Stomach (tissue), 9 donors: ENCODE measurements around the gene GDF9. TPM values are rescaled to one million over a fixed set of nuclear protein-coding genes. Genes with fewer than 3 reads are reported as not detected.

ENCODE experiments used
- DNase-seq, 2 donors: peaks; one replicate each; pipeline versions ENCODE4 v3.0.0 to v3.0.0-alpha.2; 2013 to 2019
- H3K27ac ChIP-seq, 5 donors: fragments of 200-600 bp in 4 of 5; sonication (generic) in 4 of 5; one replicate each; pipeline ENCODE4 v1.5.1; 2013 to 2019; ENCODE audit warnings: mild to moderate bottlenecking in 1 of 5, moderate library complexity in 1 of 5
- H3K27me3 ChIP-seq, 3 donors: fragments of 200-600 bp; sonication (generic); one replicate each; pipeline ENCODE4 v1.5.1; 2017 to 2019; ENCODE audit warnings: mixed run types in 1 of 3
- H3K36me3 ChIP-seq, 4 donors: fragments of 200-600 bp; sonication (generic); 1 replicate in 3 of 4; 2 replicates in 1 of 4; pipeline ENCODE4 v1.5.1; 2016 to 2019
- H3K4me1 ChIP-seq, 4 donors: fragments of 200-600 bp; sonication (generic); one replicate each; pipeline ENCODE4 v1.5.1; 2016 to 2019
- H3K4me3 ChIP-seq, 4 donors: fragments of 200-600 bp; sonication (generic) in 3 of 4; one replicate each; pipeline ENCODE4 v1.5.1; 2016 to 2019; ENCODE audit warnings: mild to moderate bottlenecking in 1 of 4
- H3K9me3 ChIP-seq, 4 donors: fragments of 200-600 bp; sonication (generic); one replicate each; pipeline ENCODE4 v1.5.1; 2016 to 2019
- EP300 ChIP-seq: sonication (generic); formaldehyde crosslinking; IDR thresholded peaks from one replicate; pipeline ENCODE4 v1.6.1; 2017; ENCODE audit warnings: antibody characterized with exemption
- POLR2A ChIP-seq, 4 donors: fragments of 450-650 bp; IDR thresholded peaks; one replicate each; pipeline ENCODE4 v1.6.1; 2016; ENCODE audit warnings: antibody characterized with exemption in 4 of 4, control low read depth in 2 of 4, mild to moderate bottlenecking in 1 of 4, moderate library complexity in 1 of 4
- POLR2AphosphoS5 ChIP-seq, 3 donors: sonication (generic); formaldehyde crosslinking; IDR thresholded peaks; one replicate each; pipeline ENCODE4 v1.6.1; 2016; ENCODE audit warnings: antibody characterized with exemption in 3 of 3
- WGBS, 5 donors: extraction: QIAGEN DNeasy Blood & Tissue Kit in 3 of 5; methylation state at CpG; one replicate each; pipeline versions ENCODE4 v1.1.5 to v1.1.7; 2013 to 2018; 5-methylcytosine and 5-hydroxymethylcytosine counted together
- intact Hi-C: fragments of 100-400 bp; cut with DNase I; formaldehyde crosslinking; loops from one replicate; pipeline ENCODE4 v1.15.1; 2023; ENCODE audit warnings: low total_unique reads
- polyA plus RNA-seq, 3 donors: library from polyadenylated mRNA; stranded (reverse); fragments of 200-250 nt; gene quantifications; one replicate each; pipeline ENCODE4 v1.2.3, GENCODE V29; 2013
- total RNA-seq, 5 donors: library from RNA; depleted of rRNA; stranded (reverse); fragments of >200 nt; gene quantifications; one replicate each; pipeline versions ENCODE4 v1.1.0 to v1.2.3, GENCODE V29; 2014 to 2016
- TF ChIP-seq, protein P1 (sequence below), 7 experiments: fragments of 450-650 bp in 4 of 7; fragments of 200-600 bp in 3 of 7; sonication (generic) in 3 of 7; IDR thresholded peaks; one replicate each; pipeline ENCODE4 v1.5.1; 2016 to 2019; ENCODE audit warnings: antibody characterized with exemption in 7 of 7, control low read depth in 2 of 7, mild to moderate bottlenecking in 1 of 7
- donor health status: healthy with polysubstance abuse.
- donor health status: Bipolar disorder and iron deficiency.
- donor health status: healthy.

Gene GDF9
- total and polyA plus RNA-seq, 8 donors = 0.25 to 4.4 (median 1.1) TPM; not detected in 4

DNA sequence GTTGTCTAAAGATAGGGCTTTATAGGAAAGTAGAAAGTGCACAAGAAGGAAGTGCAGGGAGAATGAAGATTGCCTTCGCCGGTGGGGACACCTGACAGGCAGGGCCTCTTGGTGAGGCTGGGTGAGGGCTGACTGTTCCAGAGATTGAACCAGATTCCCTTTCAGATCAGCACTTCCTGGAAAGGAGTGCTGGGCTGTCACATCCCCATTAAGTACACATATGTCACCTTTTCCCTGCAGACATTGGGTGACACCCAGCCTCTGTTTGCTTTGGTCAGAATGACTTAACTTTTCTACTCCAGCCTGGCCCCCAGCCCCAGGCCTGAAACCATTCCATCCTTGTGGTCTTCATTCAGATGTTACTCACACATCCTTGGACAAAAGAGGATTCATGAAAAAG, 28.4 kb downstream of the GDF9 start:
- DNase-seq = peak; percentile 75 to 82
- Histone ChIP-seq H3K4me1 (peaks cover 9 to 38% (median 24%) of the 10 kb centered on the region in 4 donors), H3K9me3 (no peaks in the 10 kb centered on the region), H3K27ac (peak overlapping the region; percentile 30 to 92 (median 74)), H3K36me3 (no peaks in the 10 kb centered on the region), H3K4me3 (no peak overlapping the region), H3K27me3 (no peaks in the 10 kb centered on the region)
- intact Hi-C loops = no loop called here
- 23 to 42% (median 38%) methylated on average over 2 of the region's 2 CpGs for whole genome bisulfite sequencing, 5 donors
- TF ChIP-seq POLR2AphosphoS5 (IDR thresholded peaks at IDR 0.05) (peak in 2 of 3 donors; percentile 81 to 86), EP300 (no peak)

DNA sequence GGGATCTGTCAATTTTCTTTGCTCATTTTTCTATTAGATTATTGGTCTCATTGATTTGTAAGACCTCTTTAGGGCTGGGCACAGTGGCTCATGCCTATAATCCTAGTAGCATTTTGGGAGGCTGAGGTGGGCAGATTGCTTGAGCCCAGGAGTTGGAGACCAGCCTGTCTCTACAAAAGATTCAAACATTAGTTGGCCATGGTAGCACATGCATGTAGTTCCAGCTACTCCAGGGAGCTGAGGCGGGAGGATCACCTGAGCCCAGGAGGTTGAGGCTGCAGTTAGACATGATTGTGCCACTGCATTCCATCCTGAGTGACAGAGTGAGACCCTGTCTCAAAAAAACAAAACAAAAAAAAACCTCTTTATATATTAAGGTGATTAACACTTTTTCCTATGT, 29.4 kb downstream of the GDF9 start:
- Histone ChIP-seq H3K27me3 (no peaks in the 10 kb centered on the region), H3K36me3 (no peaks in the 10 kb centered on the region), H3K4me3 (no peak overlapping the region), H3K4me1 (peaks cover 9 to 38% (median 24%) of the 10 kb centered on the region in 4 donors), H3K9me3 (no peaks in the 10 kb centered on the region), H3K27ac (peak overlapping the region; percentile 44 to 92 (median 74))
- DNase-seq = no peak
- intact Hi-C loops = no loop called here
- TF ChIP-seq POLR2A (IDR thresholded peaks at IDR 0.05) (no peak), POLR2AphosphoS5 (IDR thresholded peaks at IDR 0.05) (no peak), EP300 (no peak)
- TF ChIP-seq, protein P1, sequence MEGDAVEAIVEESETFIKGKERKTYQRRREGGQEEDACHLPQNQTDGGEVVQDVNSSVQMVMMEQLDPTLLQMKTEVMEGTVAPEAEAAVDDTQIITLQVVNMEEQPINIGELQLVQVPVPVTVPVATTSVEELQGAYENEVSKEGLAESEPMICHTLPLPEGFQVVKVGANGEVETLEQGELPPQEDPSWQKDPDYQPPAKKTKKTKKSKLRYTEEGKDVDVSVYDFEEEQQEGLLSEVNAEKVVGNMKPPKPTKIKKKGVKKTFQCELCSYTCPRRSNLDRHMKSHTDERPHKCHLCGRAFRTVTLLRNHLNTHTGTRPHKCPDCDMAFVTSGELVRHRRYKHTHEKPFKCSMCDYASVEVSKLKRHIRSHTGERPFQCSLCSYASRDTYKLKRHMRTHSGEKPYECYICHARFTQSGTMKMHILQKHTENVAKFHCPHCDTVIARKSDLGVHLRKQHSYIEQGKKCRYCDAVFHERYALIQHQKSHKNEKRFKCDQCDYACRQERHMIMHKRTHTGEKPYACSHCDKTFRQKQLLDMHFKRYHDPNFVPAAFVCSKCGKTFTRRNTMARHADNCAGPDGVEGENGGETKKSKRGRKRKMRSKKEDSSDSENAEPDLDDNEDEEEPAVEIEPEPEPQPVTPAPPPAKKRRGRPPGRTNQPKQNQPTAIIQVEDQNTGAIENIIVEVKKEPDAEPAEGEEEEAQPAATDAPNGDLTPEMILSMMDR (IDR thresholded peaks at IDR 0.05) = no peak
- 80 to 100% (median 100%) methylated on average over 1 of the region's 1 CpG for WGBS, 5 donors

DNA sequence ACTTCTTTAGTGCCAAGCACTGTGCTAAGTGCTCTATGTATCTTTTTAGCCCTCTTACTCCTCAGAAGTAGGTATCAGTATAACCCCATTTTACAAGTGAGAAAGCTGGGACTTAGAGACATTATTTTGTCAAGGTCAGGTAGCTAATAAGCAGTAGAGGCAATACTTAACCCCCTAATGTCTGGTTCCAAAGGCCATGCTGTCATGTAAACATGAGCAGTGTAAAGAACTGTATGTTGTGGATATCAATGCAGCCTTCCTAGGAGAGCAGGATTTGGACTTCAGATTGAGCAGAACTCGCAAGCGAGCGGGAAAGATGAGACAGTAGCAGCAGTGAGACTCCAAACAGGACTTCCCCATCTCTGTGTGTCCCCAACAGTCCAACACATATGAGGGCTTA, 32.2 kb downstream of the GDF9 start:
- Histone ChIP-seq H3K36me3 (no peaks in the 10 kb centered on the region), H3K27ac (no peak overlapping the region), H3K27me3 (peaks cover 0 to 25% (median 0%) of the 10 kb centered on the region in 3 donors), H3K4me3 (no peak overlapping the region), H3K4me1 (peaks cover 8 to 38% (median 32%) of the 10 kb centered on the region in 4 donors), H3K9me3 (no peaks in the 10 kb centered on the region)
- no peak for DNase-seq
- intact Hi-C loops = no loop called here
- no peak for TF ChIP-seq POLR2A (IDR thresholded peaks at IDR 0.05)
- TF ChIP-seq, protein P1 (IDR thresholded peaks at IDR 0.05) = no peak
- no peak for TF ChIP-seq EP300
- TF ChIP-seq POLR2AphosphoS5 (IDR thresholded peaks at IDR 0.05) = no peak
- 94 to 99% (median 97%) methylated on average over 3 of the region's 3 CpGs for WGBS, 5 donors

DNA sequence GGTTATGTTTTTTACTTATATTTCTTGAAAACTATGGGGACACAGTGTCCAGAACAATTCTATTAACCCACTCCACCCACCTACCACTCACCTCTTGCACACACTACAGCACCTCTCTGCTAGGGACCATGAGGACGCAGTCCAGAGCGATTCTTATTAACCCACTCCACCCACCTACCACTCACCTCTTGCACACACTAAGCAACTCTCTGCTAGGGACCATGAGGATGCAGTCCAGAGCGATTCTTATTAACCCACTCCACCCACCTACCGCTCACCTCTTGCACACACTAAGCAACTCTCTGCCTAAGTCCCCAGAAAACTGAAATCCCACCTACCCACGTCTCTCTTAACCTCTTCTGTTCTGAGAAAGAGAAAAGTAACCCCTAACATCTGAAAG, 33.7 kb downstream of the GDF9 start:
- no peak overlapping the region for H3K4me3 ChIP-seq
- intact Hi-C loops = no loop called here
- H3K27ac ChIP-seq = no peak overlapping the region
- H3K27me3 ChIP-seq = peaks cover 0 to 37% (median 0%) of the 10 kb centered on the region in 3 donors
- no peaks in the 10 kb centered on the region for H3K9me3 ChIP-seq
- WGBS, 5 donors = 85 to 94% (median 91%) methylated on average over 5 of the region's 5 CpGs
- TF ChIP-seq POLR2AphosphoS5 (IDR thresholded peaks at IDR 0.05) (no peak), POLR2A (IDR thresholded peaks at IDR 0.05) (no peak), EP300 (no peak)
- TF ChIP-seq, protein P1 (IDR thresholded peaks at IDR 0.05) = no peak
- no peak for DNase-seq
- peaks cover 8 to 39% (median 24%) of the 10 kb centered on the region in 4 donors for H3K4me1 ChIP-seq
- H3K36me3 ChIP-seq = no peaks in the 10 kb centered on the region

DNA sequence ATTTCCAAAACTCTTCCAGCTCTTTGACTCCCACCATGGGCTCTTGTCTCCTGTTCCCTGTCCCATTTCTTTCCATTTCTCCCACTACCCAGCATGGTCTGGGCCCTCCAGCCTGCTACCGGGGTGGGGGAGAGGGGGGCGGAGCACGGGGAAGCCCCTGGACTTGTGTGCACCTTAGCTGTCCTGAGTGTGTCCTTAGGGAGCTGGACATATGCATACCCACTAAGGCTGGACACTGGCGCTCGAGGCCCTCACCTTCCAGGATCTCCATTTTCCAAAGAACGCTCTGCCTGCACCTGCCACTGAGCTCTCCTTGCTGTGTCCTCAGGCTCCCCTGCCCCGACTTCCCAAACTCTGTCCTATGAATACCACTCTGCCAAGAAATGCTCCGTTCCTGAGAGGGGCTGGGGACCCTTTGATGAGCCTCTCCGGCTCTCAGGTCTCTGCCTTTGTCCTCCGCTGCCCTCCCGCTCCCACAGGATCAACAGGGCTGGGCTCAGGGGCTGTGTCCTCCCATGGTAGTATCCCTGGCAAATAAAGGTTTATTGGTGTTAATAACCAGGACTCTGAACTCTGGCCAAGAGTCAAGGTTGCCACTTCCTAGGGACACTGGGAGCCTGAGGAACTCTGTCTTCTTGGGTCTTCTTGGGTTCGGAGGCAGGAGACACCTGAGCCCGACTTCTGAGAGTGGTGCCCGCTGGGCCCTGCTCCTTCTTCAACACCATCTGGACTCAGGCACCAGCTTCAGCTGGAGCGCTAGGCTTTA, 35.0 kb downstream of the GDF9 start:
- H3K9me3 ChIP-seq = no peaks in the 10 kb centered on the region
- peak overlapping the region; percentile 87 to 92 (median 90) for H3K27ac ChIP-seq
- no peak for DNase-seq
- intact Hi-C loops = no loop called here
- TF ChIP-seq POLR2AphosphoS5 (IDR thresholded peaks at IDR 0.05) (no peak), POLR2A (IDR thresholded peaks at IDR 0.05) (no peak), EP300 (no peak)
- TF ChIP-seq, protein P1 (IDR thresholded peaks at IDR 0.05) = no peak
- peak overlapping the region; percentile 74 to 83 (median 79) for H3K4me3 ChIP-seq
- 80 to 93% (median 87%) methylated on average over 15 of the region's 15 CpGs for WGBS, 5 donors
- peaks cover 8 to 41% (median 25%) of the 10 kb centered on the region in 4 donors for H3K4me1 ChIP-seq
- peaks cover 0 to 51% (median 0%) of the 10 kb centered on the region in 3 donors for H3K27me3 ChIP-seq
- peaks cover 0 to 4% (median 0%) of the 10 kb centered on the region in 4 donors for H3K36me3 ChIP-seq
